GM21390 (cell line): Measurements from ENCODE around the gene TBC1D24.
"Not testable (repeated sequence)": the region's sequence is repeated elsewhere in the genome, so short reads cannot be mapped to it uniquely, and the experiment has no call there.

Source experiments
- ATAC-seq: cut with Tn5 transposase; IDR thresholded peaks from one replicate; pipeline ENCODE4 v1.9.1; 2021; ENCODE audit not compliant: unreplicated experiment

TBC1D24 gene

DNA sequence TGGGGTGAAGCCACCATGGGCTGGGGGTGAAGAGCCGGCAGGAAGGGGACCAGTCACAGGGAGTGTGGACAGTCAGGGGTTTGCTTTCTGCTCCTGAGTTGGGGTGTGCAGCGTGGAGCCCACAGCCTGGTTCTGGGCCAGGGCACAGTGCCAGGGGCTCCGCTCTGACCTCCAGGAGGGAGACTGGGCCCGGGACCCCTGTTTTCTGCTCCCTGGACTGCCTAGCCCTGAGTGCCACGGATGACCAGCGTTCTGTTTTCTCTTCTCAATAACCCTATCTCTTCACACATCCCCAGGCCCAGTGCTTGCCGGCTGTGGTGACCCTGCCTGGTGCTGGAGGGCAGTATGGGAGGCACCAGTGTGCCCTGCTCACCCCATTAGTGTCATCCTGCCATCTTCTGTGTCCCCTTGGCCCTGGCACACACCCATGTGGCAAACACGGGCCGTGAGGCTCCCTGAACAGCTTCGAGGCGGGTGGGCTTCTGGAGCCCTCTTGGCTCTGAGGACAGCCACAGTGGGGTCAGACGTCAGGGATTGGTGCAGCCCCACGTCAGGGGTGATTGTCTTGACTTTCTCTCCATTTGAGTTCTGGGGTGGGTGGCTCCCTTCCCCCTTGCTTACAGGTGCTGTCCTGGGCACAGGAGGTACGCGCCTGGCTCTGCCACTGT is 55.2 kb downstream of the TBC1D24 start:
- no peak for ATAC-seq

DNA sequence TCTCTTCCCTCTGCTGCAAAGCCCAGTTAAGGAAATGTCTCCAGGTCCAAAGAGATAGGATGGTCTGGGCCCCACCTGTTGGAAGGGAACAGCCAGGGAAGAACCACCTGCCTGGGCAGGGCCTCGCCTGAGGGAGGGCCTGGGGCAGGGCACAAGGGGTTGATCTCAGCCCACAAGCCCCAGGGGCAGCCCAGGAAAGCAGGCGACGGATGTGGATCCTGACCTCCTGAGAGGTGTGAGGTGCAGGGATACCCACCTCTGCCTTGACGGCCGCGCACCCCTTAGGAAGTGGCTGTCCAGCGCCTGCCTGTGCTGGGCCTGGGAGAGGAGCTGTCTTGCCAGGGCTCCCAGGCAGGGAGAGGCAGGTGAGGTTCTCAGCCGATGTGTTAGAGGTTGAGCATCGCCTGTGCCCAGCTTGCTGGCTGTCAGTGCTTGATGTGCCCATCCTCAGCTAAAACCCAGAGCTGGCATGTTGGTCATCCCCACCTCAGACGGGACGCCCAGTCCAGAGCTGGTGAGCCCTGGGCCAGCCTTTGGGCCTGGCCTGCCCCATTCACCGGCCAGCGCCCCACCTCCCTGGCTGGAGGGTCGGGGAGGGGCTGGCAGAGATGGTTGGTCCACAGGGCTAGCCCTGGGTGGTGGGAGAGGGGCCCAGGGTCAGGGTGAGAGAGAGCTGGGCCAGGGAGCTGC is 55.8 kb downstream of the TBC1D24 start:
- no peak for ATAC-seq

DNA sequence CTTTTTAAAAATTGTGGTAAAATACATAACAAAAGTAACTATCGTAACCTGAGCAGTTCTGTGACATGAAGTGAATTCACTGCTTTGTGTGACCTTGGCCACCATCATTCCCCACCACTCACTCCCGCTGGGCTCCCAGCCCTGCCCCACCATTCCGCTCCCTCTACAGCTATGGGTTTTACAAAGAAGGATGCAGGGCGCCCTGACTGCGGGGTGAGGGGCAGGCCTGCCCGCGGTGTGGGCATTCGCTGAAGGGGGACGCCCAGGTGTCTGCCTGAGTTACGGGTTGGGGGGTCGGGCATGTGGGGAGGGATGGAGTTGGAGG is 56.4 kb downstream of the TBC1D24 start, which contains the start of gene CEMP1:
Gene CEMP1, minus strand, starts transcription at position 38 of the 325 bp plus-strand sequence. CDS start 335 bp downstream, outside the sequence.
- no peak for ATAC-seq

DNA sequence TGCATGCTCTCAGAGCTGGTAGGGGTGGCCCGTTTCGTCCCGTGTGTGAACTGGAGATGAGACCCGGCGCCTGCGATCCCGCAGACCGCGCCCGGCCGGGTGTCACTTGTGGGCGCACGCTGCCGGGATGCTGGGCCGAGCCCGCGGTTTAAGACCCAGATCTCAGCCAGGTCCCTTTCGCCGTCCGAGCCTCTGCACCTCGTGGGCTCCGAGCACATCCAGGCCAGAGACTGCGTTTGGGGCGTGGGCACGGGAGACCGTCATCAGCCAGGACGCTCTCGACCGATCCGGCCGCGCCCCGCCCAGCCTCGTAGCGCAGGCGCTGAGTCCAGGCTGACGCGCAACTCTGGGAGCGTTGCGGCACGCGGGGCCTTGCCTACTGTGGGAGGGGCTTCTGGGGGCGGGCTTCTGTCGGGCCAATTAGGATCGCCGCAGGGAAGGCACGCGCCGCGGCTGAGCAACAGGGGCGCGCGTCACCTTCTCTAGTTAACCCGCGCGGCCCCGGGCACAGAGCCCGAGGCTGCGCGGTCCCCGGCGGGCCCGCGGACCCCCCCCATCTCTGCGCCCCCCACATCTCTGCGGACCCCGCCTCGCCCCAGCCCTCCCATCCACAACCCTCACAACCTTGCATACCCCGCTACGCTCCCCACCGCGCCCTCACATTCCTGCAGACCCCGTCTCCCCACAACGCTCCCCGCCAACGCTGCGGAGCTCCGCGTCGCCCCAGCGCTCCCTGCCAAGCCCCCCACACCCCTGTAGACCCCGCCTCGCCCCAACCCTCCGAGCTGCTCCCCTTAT is 57.0 kb downstream of the TBC1D24 start:
- ATAC-seq: peak; percentile 75

GRCh38 chr16:2532494-2533141 is 57.7 kb downstream of the TBC1D24 start:
- peak; percentile 29 for ATAC-seq

GRCh38 chr16:2533142-2533755 is 58.3 kb downstream of the TBC1D24 start:
- ATAC-seq: not testable (repeated sequence)

- ATAC-seq: no peak
Observed at GRCh38 chr16:2533912-2534311, 59.0 kb downstream of the TBC1D24 start.

GRCh38 chr16:2534335-2534734 is 59.4 kb downstream of the TBC1D24 start:
- ATAC-seq: not testable (repeated sequence)

DNA sequence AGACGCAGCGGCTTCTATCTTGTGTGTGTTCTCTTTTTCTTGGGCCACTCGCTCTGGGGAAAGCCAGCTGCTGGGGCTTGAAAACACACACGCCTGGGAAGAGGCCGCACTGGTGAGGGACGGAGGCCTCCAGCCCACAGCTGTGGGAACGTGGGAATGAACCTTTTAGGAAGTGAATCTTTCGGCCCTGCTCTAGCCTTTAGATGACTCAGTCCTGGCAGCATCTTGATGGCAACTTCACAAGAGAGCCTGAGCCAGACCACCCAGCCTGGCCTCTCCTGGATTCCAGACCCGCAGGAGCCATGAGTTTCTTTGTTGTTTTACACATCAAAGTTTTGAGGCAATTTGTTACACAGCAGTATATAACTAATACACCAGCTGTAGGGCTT is 60.7 kb downstream of the TBC1D24 start:
- no peak for ATAC-seq

DNA sequence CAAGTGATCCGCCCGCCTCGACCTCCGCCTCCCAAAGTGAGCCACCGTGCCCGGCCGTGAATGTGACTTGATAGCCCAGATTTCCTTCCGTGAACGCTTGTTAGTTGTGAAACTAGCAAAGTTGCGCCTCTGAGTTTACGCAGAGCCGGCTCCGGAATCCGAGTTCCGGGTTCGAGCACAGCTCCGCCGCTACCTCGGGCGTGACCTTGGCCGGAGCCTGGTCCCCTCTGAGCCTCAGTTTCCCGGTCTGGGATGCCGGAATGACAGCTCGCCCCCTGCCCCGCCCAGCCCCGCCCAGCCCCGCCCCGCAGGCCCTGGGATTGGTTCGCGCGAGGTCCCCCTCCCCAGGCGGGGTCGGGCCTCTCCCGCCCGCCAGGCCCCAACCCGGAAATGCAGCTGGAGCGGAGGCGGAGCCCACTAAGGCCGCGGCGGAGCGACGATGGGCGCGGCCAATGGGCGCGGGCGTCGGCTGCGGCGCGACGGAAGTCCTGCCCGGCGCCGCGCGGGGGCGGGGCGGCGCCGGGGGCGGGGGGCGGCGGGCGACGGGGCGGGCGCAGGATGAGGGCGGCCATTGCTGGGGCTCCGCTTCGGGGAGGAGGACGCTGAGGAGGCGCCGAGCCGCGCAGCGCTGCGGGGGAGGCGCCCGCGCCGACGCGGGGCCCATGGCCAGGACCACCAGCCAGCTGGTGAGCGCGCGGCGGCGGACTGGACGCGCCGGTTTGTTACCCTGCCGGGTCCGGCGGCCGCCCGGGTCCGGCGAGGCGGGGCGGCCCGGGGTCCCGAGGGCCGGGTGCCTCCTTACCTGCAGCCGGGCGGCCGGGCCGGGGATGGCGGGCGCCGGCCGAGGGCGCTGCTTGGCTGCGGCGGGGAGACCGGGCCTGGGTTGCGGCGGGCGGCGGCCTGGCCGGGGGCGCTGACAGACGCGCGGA is 62.8 kb downstream of the TBC1D24 start, which contains the start of gene PDPK1:
Gene PDPK1, plus strand, starts transcription at position 571 of the 929 bp plus-strand sequence. Its CDS starts 92 bp downstream, at position 663.
- ATAC-seq: peak; percentile 72

GRCh38 chr16:2539192-2539844 is 64.4 kb downstream of the TBC1D24 start:
- not testable (repeated sequence) for ATAC-seq

- ATAC-seq: not testable (repeated sequence)
Observed at GRCh38 chr16:2539845-2540458, 65.0 kb downstream of the TBC1D24 start.

DNA sequence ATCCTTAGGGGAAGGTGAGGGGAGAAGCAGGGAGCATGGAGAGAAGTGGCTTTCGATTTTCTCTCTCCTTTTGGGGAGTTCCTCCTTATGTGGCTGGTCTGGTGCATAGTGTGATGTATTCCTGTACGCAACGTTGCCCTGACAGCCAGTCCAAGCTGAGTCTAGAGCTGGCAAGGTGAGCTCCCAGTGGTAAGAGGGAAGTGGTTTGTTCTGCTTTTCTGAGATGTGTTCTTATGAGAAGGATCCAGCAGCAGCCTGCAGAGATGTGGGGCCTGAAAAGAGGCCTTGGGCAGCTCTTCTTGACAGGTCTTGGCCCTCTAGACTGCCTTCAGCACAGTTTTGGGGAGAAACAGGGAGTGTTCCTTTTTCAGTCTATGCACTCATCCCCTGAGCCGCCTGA is 66.0 kb downstream of the TBC1D24 start:
- ATAC-seq: not testable (repeated sequence)

GRCh38 chr16:2541409-2541808 is 66.5 kb downstream of the TBC1D24 start:
- not testable (repeated sequence) for ATAC-seq

GRCh38 chr16:2543771-2544170 is 68.8 kb downstream of the TBC1D24 start:
- ATAC-seq: not testable (repeated sequence)

GRCh38 chr16:2550283-2550878 is 75.5 kb downstream of the TBC1D24 start:
- not testable (repeated sequence) for ATAC-seq

DNA sequence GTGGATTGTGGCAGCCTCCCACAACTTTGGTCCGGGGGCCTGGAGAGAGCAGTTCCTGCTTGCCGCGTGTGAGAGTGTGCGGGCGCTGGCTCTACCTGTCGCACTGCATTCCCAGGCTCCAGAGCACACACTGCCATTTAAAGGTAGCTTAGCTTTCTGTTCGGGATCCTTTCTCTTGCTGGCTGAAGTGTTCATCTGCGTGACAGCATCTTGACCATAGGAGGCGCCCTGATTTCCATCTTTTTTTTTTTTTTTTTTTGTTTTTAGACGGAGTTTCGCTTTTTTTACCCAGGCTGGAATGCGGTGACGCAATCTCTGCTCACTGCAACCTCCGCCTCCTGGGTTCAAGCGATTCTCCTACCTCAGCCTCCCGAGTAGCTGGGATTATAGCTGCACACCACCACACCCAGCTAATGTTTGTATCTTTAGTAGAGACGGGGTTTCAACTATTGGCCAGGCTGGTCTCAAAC is 76.5 kb downstream of the TBC1D24 start:
- not testable (repeated sequence) for ATAC-seq
